ENCODE results near the gene RPS6KL1. TPM values are rescaled to one million over a fixed set of nuclear protein-coding genes. Genes with fewer than 3 reads are reported as not detected.
A peak's percentile ranks its signal among the peaks of the same experiment; 100 is the strongest.

RPS6KL1 gene
- total RNA-seq, 1 experiment from 2014 or later: not detected

DNA sequence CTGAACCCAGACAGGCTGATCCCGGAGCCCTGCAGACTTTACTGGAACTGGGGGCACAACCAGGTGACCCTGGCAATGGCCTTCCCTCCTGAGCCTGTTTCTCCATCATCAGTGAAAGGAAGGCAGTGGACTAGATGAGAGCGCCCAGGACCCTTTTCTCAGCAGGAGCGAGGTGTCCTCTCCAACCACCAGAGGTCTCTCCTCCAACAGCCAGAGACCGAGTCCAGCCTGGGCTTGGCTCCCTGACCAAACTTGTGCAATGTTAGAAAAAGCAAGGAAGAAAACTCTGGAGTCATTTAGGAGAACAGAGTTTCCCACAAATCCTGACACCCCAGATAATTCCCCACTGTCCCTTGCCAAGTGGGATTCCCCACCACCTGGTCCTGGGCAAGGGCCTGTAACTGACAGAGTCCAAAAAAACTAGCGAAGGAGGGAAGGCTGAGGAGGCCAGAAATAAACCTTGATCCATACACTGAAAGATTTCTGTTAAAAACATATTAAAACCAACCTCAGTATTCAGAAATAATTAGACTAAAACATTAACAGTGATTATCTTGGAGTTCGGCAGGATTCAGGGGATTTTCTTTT is 9.0 kb downstream of the RPS6KL1 start:
- DNase-seq (ENCODE audit: low read depth): peak; percentile 65

DNA sequence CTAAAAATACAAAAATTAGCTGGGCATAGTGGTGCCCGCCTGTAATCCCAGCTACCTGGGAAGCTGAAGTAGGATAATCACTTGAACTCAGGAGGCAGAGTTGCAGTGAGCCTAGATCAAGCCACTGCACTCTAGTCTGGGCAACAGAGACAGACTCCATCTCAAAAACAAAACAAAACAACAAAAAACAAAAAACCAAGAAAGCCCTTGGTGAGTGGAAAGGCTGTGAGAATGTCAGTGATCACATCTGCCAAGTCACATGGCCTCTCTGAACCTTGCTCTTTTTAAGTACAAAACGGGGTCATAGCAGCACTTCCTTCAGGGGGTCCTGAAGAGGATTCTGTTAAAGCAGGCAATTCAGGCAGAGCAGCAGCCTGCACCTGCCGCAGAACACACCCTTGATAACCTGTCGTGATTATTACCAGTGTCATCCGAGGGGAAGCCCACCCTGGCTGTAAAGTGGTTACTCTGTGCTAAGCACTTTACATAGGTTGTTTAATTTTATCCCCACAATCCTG is 9.6 kb downstream of the RPS6KL1 start:
- DNase-seq (ENCODE audit: low read depth): no peak

DNA sequence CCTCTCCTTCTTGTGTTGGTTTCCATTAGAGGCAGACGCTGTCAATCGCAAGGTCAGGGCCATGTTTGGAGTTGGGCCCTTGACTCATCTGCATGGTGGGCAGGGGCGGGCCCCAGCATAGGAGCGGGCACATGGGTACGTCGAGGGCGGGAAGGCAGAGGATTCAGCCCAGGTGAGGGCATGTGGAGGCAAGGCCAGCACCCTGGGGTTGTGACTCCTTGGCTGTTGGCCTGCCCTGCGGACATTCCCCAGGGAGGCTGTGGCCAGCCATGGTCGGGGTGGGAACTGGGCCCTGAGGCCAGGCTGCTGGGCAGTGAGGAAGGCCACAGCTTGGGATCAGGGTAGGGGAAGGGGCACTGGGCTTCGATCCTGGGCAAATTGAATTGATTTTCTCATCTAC is 10.3 kb downstream of the RPS6KL1 start:
- DNase-seq (ENCODE audit: low read depth): no peak

DNA sequence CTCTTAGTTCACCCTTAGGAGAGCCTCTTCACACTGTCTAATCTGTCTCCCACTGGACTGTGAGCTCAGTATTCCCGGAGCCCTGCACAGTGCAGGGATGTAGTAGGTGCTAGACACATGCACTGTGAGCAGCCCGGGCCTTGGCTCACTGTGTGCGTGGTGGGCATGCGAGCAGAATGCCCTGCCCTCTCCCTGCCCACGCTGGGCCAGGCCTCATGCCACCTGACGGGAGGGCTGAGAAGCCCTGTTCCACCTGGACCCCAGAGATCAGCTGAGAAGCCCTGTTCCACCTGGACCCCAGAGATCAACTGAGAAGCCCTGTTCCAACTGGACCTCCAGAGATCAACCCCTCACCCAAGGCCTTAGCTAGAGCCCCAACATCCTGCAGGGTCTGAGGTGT is 10.9 kb downstream of the RPS6KL1 start:
- no peak for DNase-seq (ENCODE audit: low read depth)

DNA sequence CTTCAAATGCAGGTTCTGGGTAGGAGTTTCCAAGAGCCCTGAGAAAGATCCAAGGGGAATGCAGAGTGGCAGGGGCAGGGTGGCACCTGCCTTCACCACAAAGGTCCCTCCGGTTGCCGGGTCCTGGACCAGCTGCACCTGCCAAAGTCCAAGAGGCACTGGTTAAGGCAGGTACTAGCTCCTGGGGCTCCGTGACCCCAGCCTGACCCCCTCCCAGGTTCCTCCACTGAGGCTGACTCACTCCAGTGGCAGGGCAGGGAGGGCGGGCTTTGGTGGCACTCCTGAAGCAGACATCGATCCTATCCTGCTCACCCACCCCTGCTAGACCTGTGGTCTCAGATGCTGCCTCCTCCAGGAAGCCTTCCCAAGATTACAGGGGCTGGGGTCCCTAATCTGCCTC is 11.4 kb downstream of the RPS6KL1 start:
- DNase-seq (ENCODE audit: low read depth): no peak

DNA sequence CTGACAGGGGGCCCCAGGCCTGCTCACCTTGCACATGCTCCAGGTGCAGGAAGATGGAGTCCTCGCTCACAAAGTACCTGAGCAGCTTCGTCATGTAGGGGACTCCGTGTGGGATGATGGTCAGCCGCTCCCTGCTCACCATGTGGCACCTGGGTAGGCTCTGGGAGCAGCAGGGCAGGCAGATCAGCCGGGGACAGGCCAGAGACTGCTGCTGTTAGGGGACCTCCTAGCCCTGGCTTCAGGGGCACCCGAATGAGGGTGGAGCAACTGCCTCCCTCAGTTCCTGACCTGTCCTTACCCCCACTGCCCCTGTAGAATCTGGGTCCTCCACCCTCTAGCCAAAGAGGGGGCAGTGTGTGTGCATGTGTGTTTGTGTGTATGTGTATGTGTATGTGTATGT is 11.8 kb downstream of the RPS6KL1 start:
- no peak for DNase-seq (ENCODE audit: low read depth)

DNA sequence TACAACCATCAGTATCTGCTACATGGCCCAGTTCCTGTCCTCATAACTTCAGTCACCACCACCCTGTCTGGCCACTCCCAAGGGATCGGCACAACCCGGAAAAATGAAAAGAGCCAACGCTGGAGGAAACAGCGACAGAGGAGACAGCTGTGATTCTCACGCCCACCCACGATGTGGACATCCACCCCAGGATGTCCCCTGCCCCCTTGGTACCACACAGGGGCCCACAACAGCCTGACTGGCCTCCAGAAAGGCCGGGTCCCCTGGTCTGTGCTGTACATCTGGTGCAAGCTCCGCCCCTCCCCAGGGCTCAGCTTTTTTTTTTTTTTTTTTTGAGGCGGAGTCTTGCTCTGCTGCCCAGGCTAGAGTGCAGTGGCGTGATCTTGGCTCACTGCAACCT is 12.5 kb downstream of the RPS6KL1 start:
- DNase-seq (ENCODE audit: low read depth): no peak

DNA sequence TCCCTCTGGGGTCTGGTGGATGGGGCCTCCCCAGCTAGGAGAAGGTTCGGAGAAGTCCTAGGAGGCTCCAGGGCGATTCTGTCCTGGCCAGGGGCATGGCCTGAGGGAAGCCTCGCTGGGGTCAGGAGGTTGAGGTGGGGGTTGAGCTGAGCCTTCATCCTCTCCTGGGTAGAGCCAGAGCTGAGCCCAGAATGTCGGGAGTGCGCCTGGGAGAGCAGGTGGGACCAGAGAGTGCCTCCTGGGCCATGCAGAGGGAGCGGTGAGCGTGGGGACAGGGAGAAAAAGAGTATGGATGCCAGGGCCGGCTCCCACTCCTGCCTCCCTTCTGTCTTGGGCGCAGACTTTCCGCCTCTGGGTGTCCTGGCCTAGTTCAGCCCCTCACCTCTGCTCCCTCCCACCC is 13.1 kb downstream of the RPS6KL1 start:
- no peak for DNase-seq (ENCODE audit: low read depth)

DNA sequence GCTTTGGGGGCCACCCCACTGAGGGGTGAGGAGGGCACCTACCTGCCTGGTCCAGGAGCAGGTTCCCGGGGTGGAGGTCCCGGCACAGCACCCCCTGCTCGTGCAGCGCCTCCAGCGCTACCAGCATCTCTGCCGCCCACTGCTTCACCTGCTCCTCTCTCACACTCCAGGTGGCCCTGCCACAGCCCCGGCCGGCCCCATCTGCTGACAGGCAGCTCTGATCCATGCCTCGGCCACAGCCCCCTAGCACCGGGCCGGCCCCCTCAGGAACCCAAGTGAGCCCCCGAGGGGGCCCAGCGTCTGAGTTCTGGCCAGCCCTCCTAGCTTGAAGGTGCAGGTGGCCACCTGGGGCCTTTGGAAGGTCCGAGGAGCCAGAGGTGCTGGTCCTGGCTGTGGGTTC is 13.6 kb downstream of the RPS6KL1 start:
- DNase-seq (ENCODE audit: low read depth): no peak

DNA sequence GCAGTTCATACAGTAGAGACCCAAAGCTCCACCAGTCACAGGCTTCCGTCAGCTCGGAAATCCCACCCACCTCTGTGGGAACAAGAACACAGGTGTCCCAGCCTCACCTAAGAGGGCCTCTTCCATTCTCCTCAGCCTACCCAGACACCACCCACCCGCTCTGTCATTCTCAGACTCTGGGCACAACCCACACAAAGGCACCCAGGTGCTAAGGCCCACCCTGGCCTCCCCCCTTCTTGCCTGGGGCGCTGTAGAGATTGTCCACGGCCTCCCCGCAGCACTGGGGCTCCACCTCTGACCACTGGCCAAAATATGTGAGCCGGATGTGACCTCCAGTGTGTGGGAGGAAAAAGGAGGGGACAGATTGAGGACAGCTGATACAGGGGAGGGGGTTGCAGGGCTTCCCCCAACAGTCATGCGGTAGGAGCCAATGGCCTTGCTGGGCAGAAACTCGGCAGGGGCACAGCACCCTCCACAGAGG is 14.2 kb downstream of the RPS6KL1 start:
- no peak for DNase-seq (ENCODE audit: low read depth)

DNA sequence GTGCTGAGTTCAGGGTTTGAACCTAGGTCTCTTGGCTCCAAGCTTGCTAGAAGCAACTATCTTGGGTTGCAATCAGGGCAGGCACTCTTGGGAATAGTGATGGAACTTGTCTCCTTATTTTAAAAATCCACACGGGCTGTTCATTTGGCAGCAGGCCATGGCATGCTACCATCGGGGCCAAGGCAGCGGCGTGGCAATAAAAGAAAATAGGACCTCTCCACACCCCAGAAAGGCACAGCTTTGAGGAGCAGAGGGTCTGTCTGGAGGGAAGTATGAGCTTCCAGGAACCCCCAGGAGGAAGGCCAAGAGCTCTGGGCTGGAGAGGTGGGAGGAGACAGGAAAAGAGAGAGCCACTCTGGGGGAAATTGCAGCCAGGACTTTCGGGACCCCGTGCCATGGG is 15.3 kb downstream of the RPS6KL1 start:
- DNase-seq (ENCODE audit: low read depth): no peak

DNA sequence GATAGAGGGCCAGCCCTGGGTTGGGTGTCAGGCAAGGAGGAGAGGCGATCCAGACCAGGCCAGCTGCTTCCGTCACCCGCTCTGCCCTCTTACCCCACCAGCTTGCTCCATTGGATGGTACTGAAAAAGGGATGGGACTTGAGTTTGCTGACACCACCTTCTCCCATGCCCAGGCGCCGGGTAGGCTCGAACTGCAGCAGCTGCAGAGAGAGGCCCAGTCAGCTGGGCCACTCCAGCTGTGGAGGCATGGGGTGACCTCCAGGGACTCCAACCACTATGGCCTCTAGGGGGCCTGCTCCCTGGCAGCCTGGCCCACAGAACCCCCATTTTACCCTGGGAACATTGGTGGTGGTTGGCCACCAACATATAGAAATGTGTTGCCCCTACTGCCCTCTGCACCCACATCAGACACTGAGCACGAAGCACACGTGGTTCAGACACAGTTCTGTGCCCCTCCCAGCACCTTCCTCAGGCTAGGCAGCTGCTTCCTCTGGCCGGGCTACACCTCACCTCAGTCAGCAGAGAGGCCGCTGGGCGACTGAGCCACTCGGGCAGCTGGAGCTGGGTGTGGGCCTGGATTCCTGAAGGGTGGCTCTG is 16.0 kb downstream of the RPS6KL1 start:
- DNase-seq (ENCODE audit: low read depth): no peak

DNA sequence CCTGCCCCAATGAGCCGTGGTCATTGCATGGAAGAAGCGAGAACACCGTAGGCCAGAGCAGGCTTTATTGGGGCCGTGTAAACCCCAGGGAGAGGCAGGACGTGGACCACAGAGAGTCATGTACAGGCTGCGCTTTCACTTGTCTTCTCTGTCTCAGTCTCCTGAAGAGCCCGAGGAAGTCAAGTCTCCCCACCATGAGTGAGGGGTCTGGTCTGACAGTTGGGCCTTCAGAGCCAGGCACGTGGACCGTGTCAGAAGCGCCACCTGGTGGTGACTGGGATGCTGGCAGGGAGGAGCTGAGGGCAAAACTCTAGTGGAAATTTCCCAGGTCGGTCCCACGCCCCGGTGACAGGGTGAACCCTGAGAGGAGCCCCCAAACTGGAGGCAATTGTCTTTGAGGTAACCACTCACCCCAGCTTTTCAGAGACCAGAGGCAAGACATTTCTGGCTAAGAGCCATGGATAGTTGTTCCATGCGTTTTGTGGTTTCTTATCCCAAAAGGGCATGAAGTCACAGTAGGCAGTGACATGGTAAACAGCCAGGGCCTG is 17.4 kb downstream of the RPS6KL1 start:
- DNase-seq (ENCODE audit: low read depth): peak; percentile 27

DNA sequence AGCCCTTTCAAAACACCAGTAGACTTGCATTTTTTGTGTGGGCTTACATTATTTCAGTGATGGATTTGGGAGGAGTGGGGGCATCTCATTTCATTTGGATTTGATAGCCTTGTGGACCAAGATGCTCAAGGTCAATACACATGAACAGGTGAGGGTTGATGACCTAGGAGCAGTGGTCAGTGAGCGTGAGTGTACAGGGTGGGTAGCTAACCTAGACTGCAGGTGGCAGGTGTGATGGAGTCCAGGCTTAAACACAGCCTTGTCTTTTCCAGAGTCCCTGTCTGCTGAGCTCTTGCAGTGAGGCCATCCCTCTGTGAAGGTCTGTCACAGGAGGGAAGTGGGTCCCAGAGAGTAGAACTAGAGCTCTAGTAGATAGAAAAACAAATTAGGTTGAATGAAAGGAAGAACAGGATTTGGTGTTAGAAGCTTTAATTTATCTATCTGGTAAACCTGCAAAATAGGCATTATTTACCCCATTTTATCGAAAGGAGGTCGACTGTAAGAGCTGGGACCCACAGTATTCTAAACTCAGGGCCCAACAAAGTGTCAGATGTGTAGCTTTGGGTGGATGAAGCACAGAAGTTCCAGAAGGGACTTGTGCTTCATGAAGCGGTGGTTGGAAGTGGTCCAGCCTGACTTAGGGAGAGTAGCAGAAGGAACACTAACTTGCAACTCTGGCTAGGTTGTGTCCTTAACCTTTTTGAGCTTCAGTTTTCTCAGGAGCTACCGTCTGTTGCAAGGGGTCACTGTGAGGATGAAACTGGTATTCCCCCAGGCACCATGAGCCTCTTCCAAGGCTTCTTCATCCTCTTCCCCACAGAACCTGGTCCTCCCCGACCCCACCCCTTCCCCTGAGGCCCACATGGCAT is 18.2 kb downstream of the RPS6KL1 start:
- no peak for DNase-seq (ENCODE audit: low read depth)

DNA sequence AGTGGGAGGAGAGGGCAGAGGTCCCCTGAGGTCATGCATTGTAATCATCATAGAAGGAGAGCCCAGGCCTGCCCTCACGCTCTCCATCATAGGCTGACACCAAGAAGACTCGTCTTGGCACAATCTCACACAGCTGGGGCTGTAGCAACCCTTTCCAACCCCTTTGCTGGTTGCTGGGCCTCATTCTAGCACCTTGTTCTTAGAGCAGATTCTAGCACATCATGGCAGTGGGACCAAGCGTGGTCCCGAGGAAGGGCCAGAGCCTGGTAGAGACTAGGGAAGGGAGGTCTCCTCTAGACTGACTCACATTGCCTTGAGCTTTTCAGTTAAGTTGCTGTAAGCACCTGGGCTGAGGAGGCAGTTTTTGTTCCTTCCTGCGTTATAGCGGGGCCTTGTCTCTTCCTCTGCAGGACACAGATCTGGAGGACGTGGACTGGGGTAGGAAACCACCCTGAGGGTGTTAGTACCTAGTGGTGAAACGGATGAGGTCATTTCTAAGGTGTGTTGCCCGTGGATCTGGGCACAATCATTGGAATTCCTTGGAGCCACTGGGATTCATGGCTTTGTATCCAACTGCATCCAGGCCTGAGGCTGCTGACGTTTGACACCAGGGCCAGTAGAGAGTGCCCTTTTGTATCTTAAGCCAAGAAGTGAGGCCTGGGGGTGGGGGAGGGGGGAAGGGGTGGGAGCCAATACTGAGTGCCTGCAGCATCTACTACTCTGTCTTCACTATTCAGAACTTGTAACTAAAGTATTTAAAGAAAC is 19.9 kb downstream of the RPS6KL1 start:
- DNase-seq (ENCODE audit: low read depth): no peak

DNA sequence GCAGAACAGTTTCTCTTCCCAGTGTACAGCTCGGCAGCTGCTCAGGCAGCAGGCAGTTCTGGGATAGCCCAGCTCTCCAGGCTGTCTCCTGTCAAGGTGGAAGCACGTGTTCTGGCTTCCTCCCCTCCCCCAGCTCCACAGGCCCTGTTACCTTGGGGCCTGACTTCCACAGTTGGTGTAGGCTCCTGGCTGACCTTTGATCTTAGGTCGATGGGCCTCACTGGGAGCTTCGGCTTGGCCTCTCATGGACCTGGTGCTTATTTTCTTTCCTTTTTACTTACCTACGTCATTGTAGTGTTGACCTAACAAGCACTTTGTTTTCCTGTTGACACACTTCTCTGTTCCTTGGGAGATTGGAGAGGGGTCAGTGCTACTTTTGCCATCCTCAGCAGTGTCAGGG is 24.4 kb downstream of the RPS6KL1 start:
- DNase-seq (ENCODE audit: low read depth): no peak

DNA sequence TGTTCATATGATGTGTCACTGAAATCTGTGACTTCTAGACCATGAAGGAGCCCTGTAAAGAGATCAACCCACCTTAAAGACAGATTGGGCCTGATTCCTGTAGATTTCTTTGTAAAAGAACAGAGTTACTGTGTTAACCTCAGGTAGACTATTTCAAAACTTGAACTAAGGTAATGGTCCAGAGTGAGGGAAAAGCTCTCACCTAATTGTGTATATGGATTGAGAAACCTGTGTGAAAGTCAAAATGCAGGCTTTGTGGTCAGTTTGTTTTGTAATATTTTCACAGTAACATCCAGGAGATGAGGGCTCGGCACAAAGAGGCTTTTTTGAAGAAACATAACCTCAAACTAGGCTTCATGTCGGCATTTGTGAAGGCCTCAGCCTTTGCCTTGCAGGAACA is 25.0 kb downstream of the RPS6KL1 start:
- DNase-seq (ENCODE audit: low read depth): no peak

DNA sequence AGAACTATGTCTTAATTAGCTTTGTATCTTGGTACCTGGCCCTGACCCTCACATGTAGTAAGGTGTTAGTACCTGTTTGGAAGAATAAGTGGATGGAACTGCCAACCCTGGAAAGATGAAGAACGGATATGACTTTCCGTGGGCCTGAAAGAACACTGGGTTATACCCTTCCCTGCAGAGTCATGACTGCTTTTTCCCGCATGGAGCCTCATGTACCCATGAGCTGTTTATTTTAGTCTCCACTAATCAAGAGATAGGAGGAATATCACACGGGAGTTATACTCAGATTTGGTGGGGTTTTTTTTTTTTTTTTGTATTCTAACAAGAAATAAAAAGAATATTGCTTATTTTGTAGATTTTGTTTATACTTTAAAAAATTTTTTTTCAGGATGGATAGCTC is 25.4 kb downstream of the RPS6KL1 start:
- no peak for DNase-seq (ENCODE audit: low read depth)

DNA sequence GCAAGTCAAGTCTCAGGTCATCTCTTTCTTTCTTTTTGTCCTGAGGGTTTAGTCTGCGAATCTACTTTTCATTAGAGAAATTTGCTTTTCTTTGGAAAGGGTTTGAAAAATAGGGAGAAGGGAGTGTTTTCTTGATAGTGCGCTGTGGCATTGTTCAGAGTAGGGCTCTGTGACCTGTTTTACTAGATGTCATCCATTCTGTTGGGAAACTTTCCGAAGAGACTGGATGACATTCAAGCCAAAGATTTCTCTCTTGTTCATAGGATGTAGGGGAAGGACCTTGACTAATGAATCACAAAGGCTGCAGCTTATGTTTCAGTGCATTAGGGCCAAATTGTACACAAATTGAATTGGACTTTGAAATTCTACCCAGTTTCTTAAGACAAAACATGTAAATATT is 26.7 kb downstream of the RPS6KL1 start:
- DNase-seq (ENCODE audit: low read depth): no peak

DNA sequence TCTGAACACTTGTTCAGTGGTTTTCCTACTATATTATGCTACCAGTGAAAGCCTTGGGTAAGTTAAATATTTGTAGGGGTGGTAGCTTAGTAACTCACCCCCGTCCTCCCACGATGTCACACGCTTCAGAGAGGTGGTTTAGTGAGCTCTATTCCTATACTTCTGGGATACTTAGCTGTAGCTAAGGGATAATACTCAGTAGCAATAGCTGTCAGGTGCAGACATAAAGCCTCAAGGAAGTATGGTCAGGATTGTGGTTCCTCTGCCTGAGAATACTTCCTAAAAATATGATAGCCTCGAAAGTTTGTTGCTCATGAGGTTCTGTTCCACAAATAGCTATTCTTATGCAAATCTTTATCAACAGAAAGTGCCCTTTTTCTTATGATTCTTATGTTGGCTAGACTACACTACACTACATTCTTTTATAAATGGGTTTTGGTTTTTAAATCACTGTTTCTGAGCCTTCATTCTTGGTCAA is 29.4 kb downstream of the RPS6KL1 start:
- no peak for DNase-seq (ENCODE audit: low read depth)

DNA sequence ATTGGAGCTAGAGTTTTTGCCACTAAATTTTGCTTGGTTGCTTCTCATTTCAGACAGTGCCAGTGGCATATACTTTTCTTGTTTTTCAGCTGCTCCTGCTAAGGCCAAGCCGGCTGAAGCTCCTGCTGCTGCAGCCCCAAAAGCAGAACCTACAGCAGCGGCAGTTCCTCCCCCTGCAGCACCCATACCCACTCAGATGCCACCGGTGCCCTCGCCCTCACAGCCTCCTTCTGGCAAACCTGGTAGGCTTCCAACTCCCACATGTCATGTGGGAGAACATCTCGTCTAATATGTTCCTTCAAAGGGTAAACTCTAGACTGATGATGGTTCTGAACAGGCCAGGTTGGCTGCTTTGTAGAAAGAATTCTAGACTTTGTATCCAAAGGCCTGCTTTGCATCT is 30.3 kb downstream of the RPS6KL1 start:
- no peak for DNase-seq (ENCODE audit: low read depth)

Measured in HT1080 (cell line).